OCI-LY3 (cell line): Measurements from ENCODE around the gene RBM25.

Experiments used
- H2AFZ ChIP-seq: fragments of 200-600, 300-600 bp; shearing (Covaris generic); 2 replicates; pipeline ENCODE4 v1.6.0; 2014; ENCODE audit warnings: antibody characterized with exemption, low read depth, low read length
- H3K27ac ChIP-seq: fragments of 200-600, 300-600 bp; sonication (generic); 2 replicates; pipeline ENCODE4 v1.5.1; 2014; ENCODE audit warnings: mild to moderate bottlenecking, low read length, moderate library complexity, mixed read lengths
- H3K27me3 ChIP-seq: fragments of 200-600, 300-600 bp; sonication (generic); 2 replicates; pipeline ENCODE4 v1.6.1; 2014; ENCODE audit warnings: low read depth, low read length, mixed read lengths
- H3K36me3 ChIP-seq: fragments of 200-600, 300-600 bp; sonication (generic); replicated peaks from 2 replicates; pipeline ENCODE3; 2014; ENCODE audit warnings: low read depth, low read length, mixed read lengths
- H3K4me1 ChIP-seq: fragments of 300-600, 200-600 bp; sonication (generic); 2 replicates; pipeline ENCODE4 v1.6.1; 2014; ENCODE audit warnings: low read length, mixed read lengths
- H3K4me2 ChIP-seq: fragments of 200-600, 300-600 bp; sonication (generic); 2 replicates; pipeline ENCODE4 v1.6.1; 2014; ENCODE audit warnings: low read length, mixed read lengths
- H3K4me3 ChIP-seq: fragments of 300-600, 200-600 bp; sonication (generic); 2 replicates; pipeline ENCODE4 v1.5.1; 2014; ENCODE audit warnings: antibody characterized with exemption, mild to moderate bottlenecking, low read length, moderate library complexity
- H3K79me2 ChIP-seq: fragments of 300-600, 200-600 bp; shearing (Covaris generic); 2 replicates; pipeline ENCODE4 v1.6.1; 2014; ENCODE audit warnings: mild to moderate bottlenecking, low read length, mixed read lengths
- H3K9ac ChIP-seq: fragments of 300-600, 200-600 bp; shearing (Covaris generic); 2 replicates; pipeline ENCODE4 v1.6.0; 2014; ENCODE audit warnings: mild to moderate bottlenecking, low read length, moderate library complexity
- H3K9me3 ChIP-seq: fragments of 200-600, 300-600 bp; shearing (Covaris generic); 2 replicates; pipeline ENCODE4 v1.6.1; 2014; ENCODE audit warnings: low read length, mixed read lengths; ENCODE audit not compliant: insufficient read depth
- H4K20me1 ChIP-seq: fragments of 200-600, 300-600 bp; sonication (generic); 2 replicates; pipeline ENCODE4 v1.6.1; 2016; ENCODE audit warnings: low read length, mixed read lengths; ENCODE audit not compliant: insufficient read depth
- EZH2phosphoT487 ChIP-seq: fragments of 200-600 bp; shearing (Covaris generic); IDR thresholded peaks from 2 replicates; pipeline ENCODE4 v1.6.1; 2018; ENCODE audit warnings: antibody characterized with exemption, mixed run types, low read depth
- TF ChIP-seq, protein P1 (sequence below): fragments of 200-600, 300-600 bp; sonication (generic); IDR thresholded peaks from 2 replicates; pipeline ENCODE4 v1.5.1; 2014; ENCODE audit warnings: antibody characterized with exemption, low read length, low read depth

Gene RBM25

GRCh38 chr14:73143003-73143402, 84.7 kb downstream of the RBM25 start:
- H3K4me1 ChIP-seq = no peaks in the 10 kb centered on the region
- H3K36me3 ChIP-seq = no peaks in the 10 kb centered on the region
- H3K27me3 ChIP-seq = no peaks in the 10 kb centered on the region
- no peaks in the 10 kb centered on the region for H3K9me3 ChIP-seq
- no peak overlapping the region for H3K27ac ChIP-seq
- H4K20me1 ChIP-seq = peaks cover 21% of the 10 kb centered on the region
- no peak overlapping the region for H2AFZ ChIP-seq
- H3K4me3 ChIP-seq = no peak overlapping the region
- H3K4me2 ChIP-seq = no peak overlapping the region
- H3K79me2 ChIP-seq = peaks cover 60% of the 10 kb centered on the region
- no peak for TF ChIP-seq EZH2phosphoT487
- TF ChIP-seq, protein P1, sequence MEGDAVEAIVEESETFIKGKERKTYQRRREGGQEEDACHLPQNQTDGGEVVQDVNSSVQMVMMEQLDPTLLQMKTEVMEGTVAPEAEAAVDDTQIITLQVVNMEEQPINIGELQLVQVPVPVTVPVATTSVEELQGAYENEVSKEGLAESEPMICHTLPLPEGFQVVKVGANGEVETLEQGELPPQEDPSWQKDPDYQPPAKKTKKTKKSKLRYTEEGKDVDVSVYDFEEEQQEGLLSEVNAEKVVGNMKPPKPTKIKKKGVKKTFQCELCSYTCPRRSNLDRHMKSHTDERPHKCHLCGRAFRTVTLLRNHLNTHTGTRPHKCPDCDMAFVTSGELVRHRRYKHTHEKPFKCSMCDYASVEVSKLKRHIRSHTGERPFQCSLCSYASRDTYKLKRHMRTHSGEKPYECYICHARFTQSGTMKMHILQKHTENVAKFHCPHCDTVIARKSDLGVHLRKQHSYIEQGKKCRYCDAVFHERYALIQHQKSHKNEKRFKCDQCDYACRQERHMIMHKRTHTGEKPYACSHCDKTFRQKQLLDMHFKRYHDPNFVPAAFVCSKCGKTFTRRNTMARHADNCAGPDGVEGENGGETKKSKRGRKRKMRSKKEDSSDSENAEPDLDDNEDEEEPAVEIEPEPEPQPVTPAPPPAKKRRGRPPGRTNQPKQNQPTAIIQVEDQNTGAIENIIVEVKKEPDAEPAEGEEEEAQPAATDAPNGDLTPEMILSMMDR = no peak
- H3K9ac ChIP-seq = no peak overlapping the region

DNA sequence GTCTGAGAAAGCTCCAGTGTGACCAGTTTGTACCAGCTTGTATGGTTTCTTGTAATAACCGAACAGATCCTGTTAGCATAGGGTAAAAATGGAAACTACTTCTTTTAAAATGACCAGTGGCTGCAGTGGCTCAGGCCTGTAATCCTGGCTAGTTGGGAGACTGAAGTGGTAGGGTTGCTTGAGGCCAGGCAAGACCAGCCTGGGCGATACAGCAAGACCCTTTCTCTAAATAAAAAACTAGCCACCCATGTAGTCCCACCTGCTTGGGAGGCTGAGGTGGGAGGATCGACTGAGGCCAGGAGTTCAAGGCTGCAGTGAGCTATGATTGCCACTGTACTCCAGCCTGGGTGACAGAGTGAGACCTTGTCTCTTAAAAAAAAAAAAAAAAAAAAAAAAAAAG, 85.3 kb downstream of the RBM25 start:
- no peaks in the 10 kb centered on the region for H3K4me1 ChIP-seq
- H3K79me2 ChIP-seq = peaks cover 57% of the 10 kb centered on the region
- H3K9ac ChIP-seq = no peak overlapping the region
- H3K4me3 ChIP-seq = no peak overlapping the region
- TF ChIP-seq, protein P1 = no peak
- no peak for TF ChIP-seq EZH2phosphoT487
- no peaks in the 10 kb centered on the region for H3K9me3 ChIP-seq
- no peak overlapping the region for H3K27ac ChIP-seq
- no peak overlapping the region for H2AFZ ChIP-seq
- peaks cover 21% of the 10 kb centered on the region for H4K20me1 ChIP-seq
- H3K4me2 ChIP-seq = no peak overlapping the region
- no peaks in the 10 kb centered on the region for H3K27me3 ChIP-seq
- peaks cover 3% of the 10 kb centered on the region for H3K36me3 ChIP-seq

- peaks cover 11% of the 10 kb centered on the region for H3K36me3 ChIP-seq
- peaks cover 45% of the 10 kb centered on the region for H3K79me2 ChIP-seq
- peaks cover 21% of the 10 kb centered on the region for H4K20me1 ChIP-seq
- TF ChIP-seq, protein P1 = no peak
- TF ChIP-seq EZH2phosphoT487 = no peak
- no peaks in the 10 kb centered on the region for H3K27me3 ChIP-seq
- no peaks in the 10 kb centered on the region for H3K9me3 ChIP-seq
- no peak overlapping the region for H3K27ac ChIP-seq
- no peak overlapping the region for H3K4me3 ChIP-seq
- no peak overlapping the region for H3K4me2 ChIP-seq
- H3K4me1 ChIP-seq = no peaks in the 10 kb centered on the region
- H3K9ac ChIP-seq = no peak overlapping the region
- H2AFZ ChIP-seq = no peak overlapping the region
Measured at GRCh38 chr14:73145371-73145770, 87.0 kb downstream of the RBM25 start.

DNA sequence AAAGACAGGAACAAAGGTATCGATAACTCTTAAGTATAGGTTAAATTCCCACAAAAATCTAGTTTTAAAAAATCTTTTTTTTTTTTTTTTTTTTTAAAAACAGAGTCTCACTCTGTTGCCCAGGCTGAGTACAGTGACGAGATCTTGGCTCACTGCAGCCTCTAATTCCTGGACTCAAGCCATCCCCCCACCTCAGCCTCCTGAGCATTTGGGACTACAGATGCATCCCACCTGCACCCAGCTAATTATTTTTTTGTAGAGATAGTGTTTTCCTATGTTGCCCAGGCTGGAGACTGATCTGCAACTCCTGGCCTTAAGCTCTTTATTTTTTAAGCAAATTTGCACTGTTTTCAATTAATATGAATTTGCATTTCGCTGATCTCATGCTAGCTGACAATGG, 87.8 kb downstream of the RBM25 start:
- H3K4me1 ChIP-seq = no peaks in the 10 kb centered on the region
- no peak overlapping the region for H2AFZ ChIP-seq
- no peak overlapping the region for H3K27ac ChIP-seq
- peaks cover 37% of the 10 kb centered on the region for H3K79me2 ChIP-seq
- no peaks in the 10 kb centered on the region for H3K27me3 ChIP-seq
- H3K9ac ChIP-seq = no peak overlapping the region
- H3K4me2 ChIP-seq = no peak overlapping the region
- H3K36me3 ChIP-seq = peaks cover 13% of the 10 kb centered on the region
- no peak overlapping the region for H3K4me3 ChIP-seq
- H4K20me1 ChIP-seq = peaks cover 16% of the 10 kb centered on the region
- TF ChIP-seq, protein P1 = no peak
- TF ChIP-seq EZH2phosphoT487 = no peak
- no peaks in the 10 kb centered on the region for H3K9me3 ChIP-seq
